Heart left ventricle (tissue), 13 donors: Measurements from ENCODE around the gene ANKRD18B.
"Not testable (repeated sequence)": the region's sequence is repeated elsewhere in the genome, so short reads cannot be mapped to it uniquely, and the experiment has no call there.

ENCODE experiments used
- CTCF ChIP-seq, 12 donors: fragments of 200-600 bp; sonication (generic) in 4 of 12; IDR thresholded peaks; one replicate each; pipeline versions ENCODE4 v1.5.0 to v1.8.0; 2018 to 2022; ENCODE audit warnings: antibody characterized with exemption in 12 of 12, mild to moderate bottlenecking in 5 of 12
- POLR2A ChIP-seq, 2 donors: fragments of 450-650 bp; IDR thresholded peaks; one replicate each; pipeline ENCODE4 v1.6.1; 2017; ENCODE audit warnings: antibody characterized with exemption in 2 of 2, mild to moderate bottlenecking in 2 of 2, moderate library complexity in 2 of 2
- donor health status: ischemic (EF 13 %, LVEDD 7.1; RV severe dilation, severe dysfunction).
- donor health status: DM: no; HTN: yes; CAD: no.
- donor health status: DM: no; HTN: no; CAD: no.
- donor health status: ischemic (EF 25% LVEDD 6.9; RV normal size, moderate dysfunction).
- donor health status: ischemic (EF 25% LVEDD 5.7; RV mildly dilated, moderate dysfunction).
- donor health status: ischemic (EF 35%, LVEDD 5.7; RV mildly dilated, moderate dysfunction).
- donor health status: nonischemic (EF 11% LVEDD 7.7; RV severe dilation, severe dysfunction).
- donor health status: DM: yes; HTN: yes; CAD: no.
- donor health status: PGD.
- donor health status: ischemic (EF 29% LVEDD 5.4; RV normal size, mild dysfunction).
- donor health status: nonischemic (EF 23%, LVEDD 6.1; RV moderate dilation, normal function).

- not testable (repeated sequence) for TF ChIP-seq POLR2A, CTCF (IDR thresholded peaks at IDR 0.05)
Observed at GRCh38 chr9:33588876-33589275, 64.8 kb downstream of the ANKRD18B start.
